ENCODE data around the gene GGT5. TPM values are rescaled to one million over a fixed set of nuclear protein-coding genes. Genes with fewer than 3 reads are reported as not detected.
"Not testable (repeated sequence)": the region's sequence is repeated elsewhere in the genome, so short reads cannot be mapped to it uniquely, and the experiment has no call there.

Gene GGT5
- total RNA-seq, 2 donors from 2014 or later, result 36.2 to 58.7 TPM

DNA sequence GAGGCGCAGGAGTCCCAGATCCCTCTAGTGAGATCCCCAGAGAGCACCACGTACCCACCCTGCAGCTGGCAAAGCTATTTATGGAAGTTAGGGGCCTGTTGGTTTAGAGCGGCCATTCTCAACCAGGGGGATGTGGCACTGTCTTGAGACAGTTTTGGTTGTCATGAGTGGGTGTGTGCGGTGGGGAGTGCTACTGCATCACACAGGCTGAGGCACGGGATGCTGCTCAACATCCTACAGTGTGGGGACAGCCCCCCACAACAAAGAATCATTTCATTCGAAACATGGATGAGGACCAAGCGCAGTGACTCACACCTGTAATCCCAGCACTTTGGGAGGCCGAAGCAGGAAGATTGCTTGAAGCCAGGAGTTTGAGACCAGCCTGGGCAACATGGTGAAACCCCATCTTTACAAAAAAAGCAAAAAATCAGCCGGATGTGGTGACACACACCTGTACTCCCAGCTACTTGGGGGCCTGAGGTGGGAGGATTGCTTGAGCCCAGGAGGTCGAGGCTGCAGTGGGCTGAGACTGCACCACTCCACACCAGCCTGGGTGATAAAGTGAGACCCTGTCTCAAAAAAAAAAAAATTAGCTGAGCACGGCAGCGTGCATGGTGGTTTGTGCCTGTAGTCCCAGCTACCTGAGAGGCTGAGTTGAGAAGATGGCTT lies 28.2 kb downstream of the GGT5 start:
- TF ChIP-seq, protein P1, sequence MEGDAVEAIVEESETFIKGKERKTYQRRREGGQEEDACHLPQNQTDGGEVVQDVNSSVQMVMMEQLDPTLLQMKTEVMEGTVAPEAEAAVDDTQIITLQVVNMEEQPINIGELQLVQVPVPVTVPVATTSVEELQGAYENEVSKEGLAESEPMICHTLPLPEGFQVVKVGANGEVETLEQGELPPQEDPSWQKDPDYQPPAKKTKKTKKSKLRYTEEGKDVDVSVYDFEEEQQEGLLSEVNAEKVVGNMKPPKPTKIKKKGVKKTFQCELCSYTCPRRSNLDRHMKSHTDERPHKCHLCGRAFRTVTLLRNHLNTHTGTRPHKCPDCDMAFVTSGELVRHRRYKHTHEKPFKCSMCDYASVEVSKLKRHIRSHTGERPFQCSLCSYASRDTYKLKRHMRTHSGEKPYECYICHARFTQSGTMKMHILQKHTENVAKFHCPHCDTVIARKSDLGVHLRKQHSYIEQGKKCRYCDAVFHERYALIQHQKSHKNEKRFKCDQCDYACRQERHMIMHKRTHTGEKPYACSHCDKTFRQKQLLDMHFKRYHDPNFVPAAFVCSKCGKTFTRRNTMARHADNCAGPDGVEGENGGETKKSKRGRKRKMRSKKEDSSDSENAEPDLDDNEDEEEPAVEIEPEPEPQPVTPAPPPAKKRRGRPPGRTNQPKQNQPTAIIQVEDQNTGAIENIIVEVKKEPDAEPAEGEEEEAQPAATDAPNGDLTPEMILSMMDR (IDR thresholded peaks at IDR 0.05), result no peak
- DNase-seq (ENCODE audit: low spot score), result no peak
- no peak overlapping the region for H3K4me3 ChIP-seq
- no peaks in the 10 kb centered on the region for H3K27me3 ChIP-seq
- no peaks in the 10 kb centered on the region for H3K4me1 ChIP-seq
- H3K36me3 ChIP-seq, result peaks cover 13% of the 10 kb centered on the region
- no peaks in the 10 kb centered on the region for H3K9me3 ChIP-seq
- H3K27ac ChIP-seq, result no peak overlapping the region

DNA sequence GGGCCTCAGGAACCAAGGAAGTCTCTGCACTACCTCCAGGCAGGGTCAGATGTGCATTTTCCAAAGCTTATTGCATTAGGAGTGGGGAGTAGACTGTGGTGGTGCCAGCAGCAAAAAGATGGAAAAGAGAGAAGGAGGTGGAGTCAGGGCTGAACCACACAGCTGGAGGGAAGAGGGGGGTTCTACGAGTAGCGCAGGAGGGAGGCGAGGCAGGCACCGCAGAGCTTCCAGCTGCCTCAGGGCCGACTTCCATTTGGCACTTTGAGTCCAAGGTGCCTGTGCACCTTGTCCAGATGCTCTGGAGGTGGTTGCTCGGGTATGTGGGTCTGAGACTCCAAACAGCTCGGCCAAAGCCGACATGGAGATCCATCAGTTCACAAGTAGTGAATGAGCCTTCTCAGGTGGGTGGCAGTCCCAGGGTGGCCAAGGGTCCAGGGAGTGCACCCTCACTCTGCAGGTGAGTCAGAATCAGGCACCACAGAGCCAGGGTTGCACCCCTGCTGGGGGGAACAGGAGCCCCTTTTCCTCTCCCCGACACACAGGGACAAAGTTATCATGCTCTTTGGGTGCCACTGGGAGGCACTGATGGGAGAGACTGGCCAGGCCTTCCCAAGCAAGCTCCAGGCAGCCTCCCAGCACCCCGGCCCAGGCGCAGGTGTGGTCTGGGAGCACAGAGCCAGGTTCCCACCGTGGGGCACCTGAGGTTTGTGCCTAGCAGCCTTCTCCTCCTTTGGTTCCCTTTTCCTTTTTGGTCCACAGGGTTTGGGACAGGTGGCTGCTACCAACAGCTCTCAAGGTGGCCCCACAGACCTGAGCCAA lies 30.2 kb downstream of the GGT5 start:
- Histone ChIP-seq H3K27ac (no peak overlapping the region), H3K4me1 (no peaks in the 10 kb centered on the region), H3K9me3 (no peaks in the 10 kb centered on the region), H3K27me3 (no peaks in the 10 kb centered on the region), H3K36me3 (peaks cover 5% of the 10 kb centered on the region), H3K4me3 (no peak overlapping the region)
- TF ChIP-seq, protein P1 (IDR thresholded peaks at IDR 0.05), result no peak
- no peak for DNase-seq (ENCODE audit: low spot score)

DNA sequence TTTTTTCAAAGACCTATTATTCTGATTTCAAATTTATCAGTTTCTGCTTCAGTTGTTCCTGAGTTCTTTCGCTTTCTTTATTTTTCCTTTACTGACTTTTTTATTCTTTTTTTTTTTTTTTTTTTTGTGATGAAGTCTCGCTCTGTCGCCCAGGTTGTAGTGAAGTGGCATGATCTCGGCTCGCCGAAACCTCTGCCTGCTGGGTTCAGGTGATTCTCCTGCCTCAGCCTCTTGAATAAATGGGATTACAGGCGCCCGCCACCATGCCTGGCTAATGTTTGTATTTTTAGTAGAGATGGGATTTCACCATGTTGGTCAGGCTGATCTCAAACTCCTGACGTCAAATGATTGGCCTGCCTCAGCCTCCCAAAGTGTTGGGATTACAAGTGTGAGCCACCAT lies 31.8 kb downstream of the GGT5 start:
- H3K4me3 ChIP-seq; H3K36me3 ChIP-seq; H3K9me3 ChIP-seq; H3K27ac ChIP-seq; H3K27me3 ChIP-seq; H3K4me1 ChIP-seq; DNase-seq (ENCODE audit: low spot score): not testable (repeated sequence)

DNA sequence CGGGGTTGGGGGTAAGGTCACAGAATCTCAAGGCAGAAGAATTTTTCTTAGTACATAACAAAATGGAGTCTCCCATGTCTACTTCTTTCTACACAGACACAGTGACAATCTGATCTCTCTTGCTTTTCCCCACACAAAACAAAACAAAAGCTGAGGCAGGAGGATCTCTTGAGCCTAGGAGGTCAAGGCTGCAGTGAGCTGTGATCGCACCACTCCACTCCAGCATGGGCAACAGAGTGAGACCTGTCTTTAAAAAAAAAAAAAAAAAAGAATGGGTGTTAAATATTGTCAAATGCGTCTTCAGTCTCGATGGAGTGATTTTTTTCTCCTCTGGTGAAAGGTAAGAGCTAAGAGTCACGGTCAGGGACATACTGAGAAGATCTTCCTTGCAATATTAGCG lies 33.2 kb downstream of the GGT5 start:
- DNase-seq (ENCODE audit: low spot score); H3K27me3 ChIP-seq; H3K4me3 ChIP-seq; H3K27ac ChIP-seq; H3K9me3 ChIP-seq; H3K36me3 ChIP-seq: not testable (repeated sequence)
- H3K4me1 ChIP-seq, result peaks cover 0 to 18% of the 10 kb centered on the region in 2 donors

DNA sequence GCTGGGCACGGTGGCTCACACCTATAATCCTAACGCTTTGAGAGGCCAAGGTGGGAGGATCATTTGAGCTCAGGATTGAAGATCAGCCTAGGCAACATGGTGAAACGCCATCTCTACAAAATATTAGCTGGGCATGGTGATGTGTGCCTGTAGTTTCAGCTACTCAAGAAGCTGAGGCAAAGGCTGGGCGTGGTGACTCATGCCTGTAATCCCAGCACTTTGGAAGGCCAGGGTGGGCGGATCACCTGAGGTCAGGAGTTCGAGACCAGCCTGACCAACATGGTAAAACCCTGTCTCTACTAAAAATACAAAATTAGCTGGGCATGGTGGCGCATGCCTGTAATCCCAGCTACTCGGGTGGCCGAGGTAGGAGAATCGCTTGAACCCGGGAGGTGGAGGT lies 34.5 kb downstream of the GGT5 start:
- H3K27ac ChIP-seq; H3K9me3 ChIP-seq; DNase-seq (ENCODE audit: low spot score); H3K27me3 ChIP-seq; H3K36me3 ChIP-seq; H3K4me3 ChIP-seq: not testable (repeated sequence)
- H3K4me1 ChIP-seq, result peaks cover 0 to 22% of the 10 kb centered on the region in 2 donors

DNA sequence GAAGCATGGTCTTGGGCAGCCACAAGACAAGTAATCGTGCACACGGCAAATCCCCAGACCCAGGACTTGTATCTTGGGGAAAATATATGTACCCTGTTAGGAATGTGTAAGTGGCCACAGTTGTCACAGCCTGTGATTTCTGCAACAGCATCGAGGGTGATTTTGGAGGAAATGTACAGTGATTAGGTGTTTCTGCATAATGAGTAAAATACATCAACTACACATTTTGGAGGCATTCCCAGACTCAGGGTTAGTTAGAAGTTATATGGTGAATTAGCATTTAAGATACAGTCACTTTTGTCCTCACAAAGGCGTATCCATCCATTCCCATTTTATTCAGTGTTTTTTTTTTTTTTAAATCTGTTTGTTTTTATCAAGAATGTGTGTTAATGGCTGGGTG lies 35.2 kb downstream of the GGT5 start:
- H3K27ac ChIP-seq, result no peak overlapping the region

DNA sequence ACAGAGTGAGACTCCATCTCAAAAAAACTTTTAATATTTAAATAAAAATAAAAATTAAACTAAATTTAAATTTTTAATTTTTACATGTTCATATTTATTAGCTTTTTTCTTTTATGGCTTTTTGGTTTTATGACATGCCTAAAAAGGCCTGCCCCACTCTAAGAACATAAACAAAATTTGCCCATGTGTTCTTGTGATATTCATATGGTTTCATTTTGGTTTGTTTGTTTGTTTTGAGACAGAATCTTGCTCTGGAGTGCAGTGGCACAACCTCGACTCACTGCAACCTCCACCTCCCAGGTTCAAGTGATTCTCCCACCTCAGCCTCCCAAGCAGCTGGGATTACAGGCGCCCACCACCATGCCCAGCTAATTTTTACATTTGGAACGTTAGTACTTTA lies 35.9 kb downstream of the GGT5 start:
- DNase-seq (ENCODE audit: low spot score), result no peak
- H3K4me3 ChIP-seq, result no peak overlapping the region
- H3K27ac ChIP-seq, result peak overlapping the region in 1 of 2 donors; percentile 56
- H3K27me3 ChIP-seq, result no peaks in the 10 kb centered on the region
- H3K9me3 ChIP-seq, result peaks cover 0 to 6% of the 10 kb centered on the region in 2 donors
- H3K4me1 ChIP-seq, result peaks cover 0 to 22% of the 10 kb centered on the region in 2 donors
- TF ChIP-seq, protein P1 (IDR thresholded peaks at IDR 0.05), result no peak
- H3K36me3 ChIP-seq, result no peaks in the 10 kb centered on the region

More for the DNA sequence above, 35.2 kb downstream of the GGT5 start:
- TF ChIP-seq, protein P1 (IDR thresholded peaks at IDR 0.05), result no peak
- Histone ChIP-seq H3K4me1 (peaks cover 0 to 22% of the 10 kb centered on the region in 2 donors), H3K9me3 (peaks cover 0 to 4% of the 10 kb centered on the region in 2 donors), H3K27me3 (no peaks in the 10 kb centered on the region), H3K36me3 (no peaks in the 10 kb centered on the region), H3K4me3 (no peak overlapping the region)
- DNase-seq (ENCODE audit: low spot score), result no peak

All from right atrium auricular region (tissue), 2 donors.